Measurements from ENCODE around the gene JUND.

- TF ChIP-seq CTCF (conservative IDR thresholded peaks at IDR 0.05; ENCODE audit: low read length), result no peak
- TF ChIP-seq EZH2phosphoT487 (IDR thresholded peaks at IDR 0.05; ENCODE audit: borderline replicate concordance), result no peak
Measured at GRCh38 chr19:18249834-18250233, 31.6 kb downstream of the JUND start.

Data from Loucy (cell line).